NCI-H82 (cell line): ENCODE data around the gene MTHFSD.
A peak's percentile ranks its signal among the peaks of the same experiment; 100 is the strongest.

Experiments used
- DNase-seq: peaks from one replicate; lab custom pipeline; 2025; lab: John Stamatoyannopoulos, UW

The MTHFSD gene

GRCh38 chr16:86514481-86515376 lies 40.3 kb downstream of the MTHFSD start:
- no peak for DNase-seq

DNA sequence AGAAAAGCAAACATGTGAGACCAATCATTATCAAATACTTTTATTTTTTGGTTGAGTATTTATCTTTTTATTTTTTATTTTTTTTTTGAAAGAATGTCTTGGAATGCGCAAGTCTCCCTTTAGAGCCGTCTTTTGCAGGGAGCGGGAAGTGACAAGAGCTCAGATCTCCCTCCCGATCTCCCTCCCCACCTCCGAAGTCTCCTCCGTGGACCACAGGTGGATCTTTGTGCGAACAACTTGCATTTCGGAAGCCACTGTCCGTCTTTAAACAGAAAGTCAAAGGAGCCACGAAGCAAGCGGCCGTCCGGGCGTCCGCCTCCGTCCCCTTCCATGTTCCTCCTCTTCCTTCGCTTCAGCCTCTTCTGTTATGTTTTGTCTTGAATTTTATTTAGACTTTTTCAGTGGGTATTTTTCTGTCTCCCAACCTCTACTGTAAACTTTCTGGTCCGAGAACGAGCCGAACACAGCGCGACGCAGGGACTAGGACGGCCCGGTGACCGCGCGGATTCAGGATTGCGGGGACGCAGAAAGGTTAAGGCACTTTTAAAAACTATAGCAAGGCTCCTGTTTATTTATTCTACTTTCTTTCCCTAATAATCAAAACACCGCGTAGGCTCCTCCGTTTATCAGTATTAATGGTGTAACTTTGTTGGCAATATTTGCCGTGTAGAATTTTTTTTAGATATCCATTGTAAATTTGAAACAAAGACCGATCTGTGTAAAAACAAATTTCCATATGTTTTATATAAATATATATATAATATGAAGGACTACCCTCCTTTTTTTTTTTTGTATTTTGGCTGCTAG lies 41.4 kb downstream of the MTHFSD start:
- no peak for DNase-seq

DNA sequence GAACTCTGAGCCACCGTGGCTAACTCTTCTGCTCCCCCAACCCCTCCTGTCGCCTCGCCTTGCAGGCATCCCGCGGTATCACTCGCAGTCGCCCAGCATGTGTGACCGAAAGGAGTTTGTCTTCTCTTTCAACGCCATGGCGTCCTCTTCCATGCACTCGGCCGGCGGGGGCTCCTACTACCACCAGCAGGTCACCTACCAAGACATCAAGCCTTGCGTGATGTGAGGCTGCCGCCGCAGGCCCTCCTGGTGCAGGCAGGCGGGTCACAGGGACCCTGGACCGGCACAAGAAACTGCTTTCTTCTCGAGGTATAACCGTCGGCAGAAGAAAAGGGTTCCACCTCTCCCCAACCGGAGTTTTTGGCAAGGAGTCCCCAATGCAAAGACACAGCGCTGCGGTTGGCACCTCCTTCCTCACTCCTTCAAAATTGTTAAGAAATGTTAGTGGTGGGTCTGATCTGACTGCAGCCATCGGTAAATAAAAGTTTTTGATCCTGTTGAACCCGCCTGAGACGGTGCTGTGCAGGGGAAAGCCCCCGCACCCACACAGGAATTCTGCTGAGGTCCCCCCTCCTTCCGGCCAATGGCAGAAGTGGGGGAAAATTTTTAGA lies 42.1 kb downstream of the MTHFSD start:
- DNase-seq, result no peak

- DNase-seq, result no peak
These were observed 42.7 kb downstream of the MTHFSD start for GRCh38 chr16:86512301-86512859.

GRCh38 chr16:86511317-86512161 lies 43.5 kb downstream of the MTHFSD start:
- no peak for DNase-seq

DNA sequence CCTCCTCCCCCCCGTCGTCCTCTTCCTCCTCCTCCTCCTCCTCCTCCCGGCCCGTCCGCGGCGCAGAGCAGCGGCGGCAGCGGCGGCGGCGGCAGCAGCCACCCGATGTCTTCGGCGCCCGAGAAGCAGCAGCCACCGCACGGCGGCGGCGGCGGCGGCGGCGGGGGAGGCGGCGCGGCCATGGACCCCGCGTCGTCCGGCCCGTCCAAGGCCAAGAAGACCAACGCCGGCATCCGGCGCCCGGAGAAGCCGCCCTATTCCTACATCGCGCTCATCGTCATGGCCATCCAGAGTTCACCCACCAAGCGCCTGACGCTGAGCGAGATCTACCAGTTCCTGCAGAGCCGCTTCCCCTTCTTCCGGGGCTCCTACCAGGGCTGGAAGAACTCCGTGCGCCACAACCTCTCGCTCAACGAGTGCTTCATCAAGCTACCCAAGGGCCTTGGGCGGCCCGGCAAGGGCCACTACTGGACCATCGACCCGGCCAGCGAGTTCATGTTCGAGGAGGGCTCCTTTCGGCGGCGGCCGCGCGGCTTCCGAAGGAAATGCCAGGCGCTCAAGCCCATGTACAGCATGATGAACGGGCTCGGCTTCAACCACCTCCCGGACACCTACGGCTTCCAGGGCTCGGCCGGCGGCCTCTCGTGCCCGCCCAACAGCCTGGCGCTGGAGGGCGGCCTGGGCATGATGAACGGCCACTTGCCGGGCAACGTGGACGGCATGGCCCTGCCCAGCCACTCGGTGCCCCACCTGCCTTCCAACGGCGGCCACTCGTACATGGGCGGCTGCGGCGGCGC lies 44.4 kb downstream of the MTHFSD start, which contains the start of gene FOXF1:
TSS of gene FOXF1 (plus strand) at position 63 of the 797 bp plus-strand sequence. CDS start at position 106, 43 bp downstream.
- peak; percentile 18 for DNase-seq

GRCh38 chr16:86509759-86510464 lies 45.1 kb downstream of the MTHFSD start:
- DNase-seq, result no peak

- DNase-seq, result no peak
These were observed 45.9 kb downstream of the MTHFSD start for GRCh38 chr16:86508947-86509758.

GRCh38 chr16:86508028-86508946 lies 46.7 kb downstream of the MTHFSD start:
- no peak for DNase-seq

- DNase-seq, result no peak
These were observed 47.6 kb downstream of the MTHFSD start for GRCh38 chr16:86507173-86508027.

DNA sequence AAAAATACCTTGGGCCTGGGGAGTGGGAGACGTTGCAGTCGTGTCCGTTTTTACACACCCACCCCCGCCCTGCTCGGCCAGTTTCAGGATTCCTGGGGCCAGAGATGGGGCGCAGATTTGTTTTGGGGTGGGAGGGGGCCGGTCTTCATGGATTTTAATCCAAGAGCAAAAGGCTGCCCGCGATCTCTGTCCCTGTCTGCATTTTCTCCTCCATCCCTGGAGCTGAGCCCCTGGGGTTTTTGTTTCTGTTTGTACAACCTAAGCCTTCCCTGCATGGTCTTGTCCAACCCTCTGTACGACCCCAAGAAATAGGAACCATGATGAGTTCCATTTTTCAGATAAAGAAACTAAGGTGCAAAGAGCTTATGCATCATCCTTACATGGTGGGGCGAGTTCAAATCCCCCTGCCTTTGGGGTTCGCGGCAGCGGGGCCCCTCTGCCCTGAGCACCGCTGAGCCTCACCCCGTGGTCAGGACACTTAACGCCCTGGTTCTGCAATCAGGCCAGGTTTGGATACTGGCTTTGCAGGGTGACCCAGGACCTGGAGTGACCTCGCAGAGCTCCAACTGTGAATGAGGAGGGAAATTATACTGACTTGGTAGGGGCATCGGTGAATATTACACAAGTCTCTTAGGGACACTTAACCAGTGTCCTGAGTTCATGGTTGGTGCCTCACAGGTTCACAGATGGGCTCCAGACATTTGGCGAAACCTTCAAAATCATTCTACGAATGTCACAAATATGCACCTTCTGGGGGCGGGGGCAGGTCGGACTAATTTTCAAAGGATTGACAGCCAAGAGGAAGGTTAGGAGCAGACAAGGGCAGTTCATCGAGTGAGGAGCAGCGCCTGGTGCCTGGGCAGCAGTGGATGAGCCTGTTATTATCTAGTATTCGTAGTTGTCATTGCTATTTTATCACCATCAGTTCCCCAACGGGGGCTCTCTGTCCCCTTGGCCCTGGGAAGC lies 48.9 kb downstream of the MTHFSD start:
- no peak for DNase-seq

DNA sequence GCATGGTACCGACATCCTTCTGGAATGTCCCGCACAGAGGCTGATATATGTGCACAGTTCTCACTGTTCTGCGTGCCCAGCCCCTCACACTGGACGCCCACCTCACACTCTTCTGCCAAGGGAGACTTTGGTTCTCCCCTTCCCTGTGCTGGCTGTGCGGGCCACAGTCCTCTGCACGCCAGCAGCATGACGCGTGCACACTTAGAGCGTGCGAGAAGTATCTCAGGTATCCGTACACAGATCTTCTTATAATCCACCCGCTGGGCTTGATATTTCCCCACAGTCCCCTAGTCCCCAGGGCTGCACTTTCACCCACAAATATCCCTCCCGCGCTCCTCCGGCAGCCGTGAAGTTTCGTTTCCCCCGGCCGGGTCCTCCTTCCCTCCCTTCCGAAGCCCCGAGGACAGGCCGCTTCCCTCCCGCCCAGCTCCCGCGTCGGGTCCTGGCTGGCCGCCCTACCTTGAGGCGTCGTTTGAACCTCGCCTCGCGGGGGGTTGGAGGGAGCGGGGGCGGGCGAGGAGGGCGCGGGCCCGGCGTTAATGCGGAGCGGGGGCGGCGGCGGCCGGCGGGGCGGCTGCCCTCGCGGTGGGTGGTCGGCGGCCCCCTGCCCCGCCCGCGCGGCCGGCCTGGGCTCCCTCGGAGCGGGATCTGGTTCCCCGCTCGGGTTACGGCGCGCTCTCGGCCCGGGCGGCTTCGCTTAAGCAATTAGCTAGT lies 49.7 kb downstream of the MTHFSD start:
- no peak for DNase-seq

DNA sequence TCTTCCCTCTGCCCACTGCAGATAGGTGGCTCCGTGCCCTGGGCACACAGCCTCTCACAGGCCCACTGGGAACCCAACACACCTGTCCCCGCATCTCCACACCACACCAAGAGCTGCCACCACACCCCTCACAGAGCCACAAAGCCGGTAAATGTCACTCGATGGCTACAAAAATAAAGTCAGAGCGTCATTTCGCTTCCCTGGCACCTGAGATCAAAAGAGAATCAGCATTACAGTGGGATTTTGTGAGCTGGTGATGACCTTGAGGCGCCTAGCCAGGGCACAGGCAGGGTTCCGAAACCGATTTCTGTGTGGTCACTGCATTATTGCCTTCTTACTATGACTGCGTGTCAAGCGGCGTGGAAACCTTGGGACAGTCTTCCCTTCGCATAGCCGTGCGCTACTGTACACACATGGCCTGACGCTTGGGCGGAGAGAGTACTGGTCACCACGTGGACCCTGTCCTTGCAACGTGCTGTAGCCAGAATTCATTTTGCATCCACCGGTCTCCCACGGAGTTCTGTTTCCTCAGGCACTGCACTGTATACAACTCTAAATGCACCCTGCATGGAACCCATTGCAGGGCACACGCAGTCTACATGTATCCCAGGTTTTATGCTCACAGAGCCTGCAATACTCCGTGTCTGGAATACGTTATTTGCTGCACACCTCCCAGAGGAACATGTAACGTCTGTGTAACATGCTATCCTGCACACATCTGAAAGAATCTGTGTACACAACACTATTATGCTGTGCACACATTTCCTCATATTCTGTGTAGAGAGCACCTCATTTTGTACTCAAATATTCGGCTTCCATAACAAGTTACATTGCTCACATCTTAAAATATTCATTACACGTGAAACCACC lies 50.5 kb downstream of the MTHFSD start:
- no peak for DNase-seq

- DNase-seq, result no peak
These were observed 51.2 kb downstream of the MTHFSD start for GRCh38 chr16:86503830-86504229.
